ENCODE data around the gene PSKH1.

PSKH1 gene

GRCh38 chr16:67943619-67944504, 50.8 kb downstream of the PSKH1 start, which contains the start of gene LCAT (continued):
- TF ChIP-seq ZNF707 (tag by site-specific recombination; IDR thresholded peaks at IDR 0.05) (no peak), ZNF214 (tag by site-specific recombination; IDR thresholded peaks at IDR 0.05; ENCODE audit: borderline replicate concordance) (no peak), ZNF266 (tag by site-specific recombination; IDR thresholded peaks at IDR 0.05; ENCODE audit: low read depth) (no peak), ZFP69B (tag by site-specific recombination; IDR thresholded peaks at IDR 0.05) (no peak), ZNF155 (tag by site-specific recombination; IDR thresholded peaks at IDR 0.05) (no peak), ZNF555 (tag by site-specific recombination; conservative IDR thresholded peaks at IDR 0.05) (no peak), ZBTB17 (tag by site-specific recombination; IDR thresholded peaks at IDR 0.05) (no peak), EGR2 (tag by site-specific recombination; IDR thresholded peaks at IDR 0.05; ENCODE audit: low read depth) (peak; percentile 41; the same call in 1 of the 2 replicates), ZNF114 (tag by site-specific recombination; IDR thresholded peaks at IDR 0.05) (no peak), GLIS1 (tag by site-specific recombination; IDR thresholded peaks at IDR 0.05) (peak; percentile 73), ZNF433 (tag by site-specific recombination; IDR thresholded peaks at IDR 0.05; ENCODE audit: low read depth) (no peak), TCF7L2 (IDR thresholded peaks at IDR 0.05; ENCODE audit: borderline replicate concordance, low read depth, low read length) (no peak), ZNF785 (tag by site-specific recombination; IDR thresholded peaks at IDR 0.05) (no peak), HOXA7 (CRISPR knock-in tag; IDR thresholded peaks at IDR 0.05; ENCODE audit: borderline replicate concordance) (no peak), TRIM28 (IDR thresholded peaks at IDR 0.05; ENCODE audit: borderline replicate concordance, low read length) (no peak), ZNF76 (tag by site-specific recombination; IDR thresholded peaks at IDR 0.05; ENCODE audit: borderline replicate concordance, low read depth) (no peak), ZNF626 (tag by site-specific recombination; IDR thresholded peaks at IDR 0.05) (no peak), ZNF624 (tag by site-specific recombination; IDR thresholded peaks at IDR 0.05) (no peak), ZNF354C (tag by site-specific recombination; IDR thresholded peaks at IDR 0.05; ENCODE audit: borderline replicate concordance, low read depth) (no peak), GLI4 (tag by site-specific recombination; IDR thresholded peaks at IDR 0.05) (no peak), ZFHX2 (tag by site-specific recombination; conservative IDR thresholded peaks at IDR 0.05) (peak; percentile 37; the same call in 1 of the 2 replicates), FEZF1 (tag by site-specific recombination; IDR thresholded peaks at IDR 0.05) (no peak), ZNF324 (tag by site-specific recombination; IDR thresholded peaks at IDR 0.05) (no peak), ZNF184 (tag by site-specific recombination; IDR thresholded peaks at IDR 0.05) (no peak), ZNF133 (tag by site-specific recombination; IDR thresholded peaks at IDR 0.05) (no peak)
- TF ChIP-seq, protein P1, sequence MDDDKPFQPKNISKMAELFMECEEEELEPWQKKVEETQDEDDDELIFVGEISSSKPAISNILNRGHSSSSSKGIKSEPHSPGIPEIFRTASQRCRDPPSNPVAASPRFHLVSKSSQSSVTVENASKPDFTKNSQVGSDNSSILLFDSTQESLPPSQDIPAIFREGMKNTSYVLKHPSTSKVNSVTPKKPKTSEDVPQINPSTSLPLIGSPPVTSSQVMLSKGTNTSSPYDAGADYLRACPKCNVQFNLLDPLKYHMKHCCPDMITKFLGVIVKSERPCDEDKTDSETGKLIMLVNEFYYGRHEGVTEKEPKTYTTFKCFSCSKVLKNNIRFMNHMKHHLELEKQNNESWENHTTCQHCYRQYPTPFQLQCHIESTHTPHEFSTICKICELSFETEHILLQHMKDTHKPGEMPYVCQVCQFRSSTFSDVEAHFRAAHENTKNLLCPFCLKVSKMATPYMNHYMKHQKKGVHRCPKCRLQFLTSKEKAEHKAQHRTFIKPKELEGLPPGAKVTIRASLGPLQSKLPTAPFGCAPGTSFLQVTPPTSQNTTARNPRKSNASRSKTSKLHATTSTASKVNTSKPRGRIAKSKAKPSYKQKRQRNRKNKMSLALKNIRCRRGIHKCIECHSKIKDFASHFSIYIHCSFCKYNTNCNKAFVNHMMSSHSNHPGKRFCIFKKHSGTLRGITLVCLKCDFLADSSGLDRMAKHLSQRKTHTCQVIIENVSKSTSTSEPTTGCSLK (tag by site-specific recombination; IDR thresholded peaks at IDR 0.05), result no peak
- TF ChIP-seq, protein P2, sequence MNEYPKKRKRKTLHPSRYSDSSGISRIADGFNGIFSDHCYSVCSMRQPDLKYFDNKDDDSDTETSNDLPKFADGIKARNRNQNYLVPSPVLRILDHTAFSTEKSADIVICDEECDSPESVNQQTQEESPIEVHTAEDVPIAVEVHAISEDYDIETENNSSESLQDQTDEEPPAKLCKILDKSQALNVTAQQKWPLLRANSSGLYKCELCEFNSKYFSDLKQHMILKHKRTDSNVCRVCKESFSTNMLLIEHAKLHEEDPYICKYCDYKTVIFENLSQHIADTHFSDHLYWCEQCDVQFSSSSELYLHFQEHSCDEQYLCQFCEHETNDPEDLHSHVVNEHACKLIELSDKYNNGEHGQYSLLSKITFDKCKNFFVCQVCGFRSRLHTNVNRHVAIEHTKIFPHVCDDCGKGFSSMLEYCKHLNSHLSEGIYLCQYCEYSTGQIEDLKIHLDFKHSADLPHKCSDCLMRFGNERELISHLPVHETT (tag by site-specific recombination; IDR thresholded peaks at IDR 0.05), result no peak
